IMR-90 (cell line): ENCODE data around the gene KLF18. TPM values are rescaled to one million over a fixed set of nuclear protein-coding genes. Genes with fewer than 3 reads are reported as not detected.

ENCODE experiments used
- ATAC-seq: fragments of 200-7000 bp; cut with Tn5 transposase; 2 replicates; pipeline ENCODE4 v1.9.1; 2020; ENCODE audit warnings: low read depth, mild to moderate bottlenecking, moderate library complexity
- BruUV-seq: library from RNA; stranded (reverse); fragments of 400-500 nt; replicated peaks from 2 replicates; lab custom pipeline; 2021; lab: Mats Ljungman, UMichigan
- CTCF ChIA-PET: fragments of 300-600 bp; formaldehyde crosslinking; extraction: SDS; loops from one replicate; lab custom pipeline; 2021; ENCODE audit warnings: antibody characterized with exemption; lab: Yijun Ruan, JAX
- POLR2A ChIA-PET: fragments of 300-600 bp; sonication (Branson Sonifier 250); formaldehyde crosslinking; loops from one replicate; lab custom pipeline; 2022; ENCODE audit warnings: antibody characterized with exemption; ENCODE audit not compliant: unreplicated experiment; lab: Charles Lee
- DNase-seq: peaks from one replicate; pipeline ENCODE4 v3.0.0; 2013
- H2AFZ ChIP-seq: replicated peaks from 2 replicates; pipeline ENCODE3; 2013; ENCODE audit warnings: low read length, mild to moderate bottlenecking; ENCODE audit not compliant: poor library complexity
- H2AK5ac ChIP-seq: 2 replicates; pipeline ENCODE4 v1.6.1; 2013; ENCODE audit warnings: low read depth, low read length, inconsistent platforms
- H2AK9ac ChIP-seq: replicated peaks from 2 replicates; pipeline ENCODE3; 2013; ENCODE audit warnings: mild to moderate bottlenecking, low read depth, low read length, moderate library complexity; ENCODE audit not compliant: poor library complexity
- H2BK120ac ChIP-seq: 2 replicates; pipeline ENCODE4 v1.6.1; 2013; ENCODE audit warnings: low read depth, low read length, inconsistent platforms
- H2BK15ac ChIP-seq: 3 replicates; pipeline ENCODE4 v1.6.1; 2013; ENCODE audit warnings: low read depth, low read length, inconsistent platforms
- H2BK20ac ChIP-seq: 2 replicates; pipeline ENCODE4 v1.6.1; 2013; ENCODE audit warnings: low read depth, mild to moderate bottlenecking, inconsistent platforms, low read length, moderate library complexity
- H2BK5ac ChIP-seq: 2 replicates; pipeline ENCODE4 v1.6.1; 2013; ENCODE audit warnings: mild to moderate bottlenecking, low read depth, low read length, inconsistent platforms; ENCODE audit not compliant: poor library complexity, severe bottlenecking
- H3K14ac ChIP-seq: replicated peaks from 2 replicates; pipeline ENCODE4 v1.6.1; 2013; ENCODE audit warnings: low read depth, low read length, inconsistent platforms
- H3K18ac ChIP-seq: 2 replicates; pipeline ENCODE4 v1.6.1; 2013; ENCODE audit warnings: low read depth, low read length, control low read depth
- H3K23ac ChIP-seq: 2 replicates; pipeline ENCODE4 v1.6.1; 2013; ENCODE audit warnings: low read depth, low read length, inconsistent platforms
- H3K27ac ChIP-seq: 2 replicates; pipeline ENCODE4 v1.5.1; 2013; ENCODE audit warnings: mild to moderate bottlenecking, control low read depth, low read length; ENCODE audit not compliant: insufficient read depth
- H3K27me3 ChIP-seq: 2 replicates; pipeline ENCODE4 v1.6.1; 2013; ENCODE audit warnings: low read length; ENCODE audit not compliant: control insufficient read depth, insufficient read depth
- H3K36me3 ChIP-seq: 2 replicates; pipeline ENCODE4 v1.6.1; 2013; ENCODE audit warnings: low read length, mixed read lengths; ENCODE audit not compliant: control insufficient read depth, insufficient read depth
- H3K4ac ChIP-seq: 2 replicates; pipeline ENCODE4 v1.6.1; 2013; ENCODE audit warnings: low read depth, low read length, inconsistent platforms
- H3K4me1 ChIP-seq: 2 replicates; pipeline ENCODE4 v1.6.1; 2013; ENCODE audit warnings: low read length, mixed read lengths; ENCODE audit not compliant: control insufficient read depth, insufficient read depth
- H3K4me2 ChIP-seq: 2 replicates; pipeline ENCODE4 v1.6.1; 2013; ENCODE audit warnings: low read depth, mild to moderate bottlenecking, control low read depth, low read length, moderate library complexity
- H3K4me3 ChIP-seq: 2 replicates; pipeline ENCODE4 v1.5.1; 2013; ENCODE audit warnings: low read depth, mild to moderate bottlenecking, control low read depth, low read length, moderate library complexity; ENCODE audit not compliant: insufficient read depth
- H3K56ac ChIP-seq: 2 replicates; pipeline ENCODE4 v1.6.1; 2013; ENCODE audit warnings: low read length, inconsistent platforms; ENCODE audit not compliant: insufficient read depth; ENCODE audit errors: extremely low read depth
- H3K79me1 ChIP-seq, 2 experiments: 2 replicates each; pipeline ENCODE4 v1.6.1; 2013; ENCODE audit warnings: low read length in 2 of 2, inconsistent platforms in 1 of 2, low read depth in 1 of 2
- H3K9ac ChIP-seq: 2 replicates; pipeline ENCODE4 v1.6.1; 2013; ENCODE audit warnings: low read depth, low read length, control low read depth
- H3K9me1 ChIP-seq: 2 replicates; pipeline ENCODE4 v1.6.1; 2013; ENCODE audit warnings: low read length, inconsistent platforms; ENCODE audit not compliant: insufficient read depth
- H3K9me3 ChIP-seq: 2 replicates; pipeline ENCODE4 v1.6.1; 2013; ENCODE audit warnings: low read length; ENCODE audit not compliant: control insufficient read depth, insufficient read depth
- H4K20me1 ChIP-seq: 2 replicates; pipeline ENCODE4 v1.6.1; 2013; ENCODE audit warnings: low read length, inconsistent platforms; ENCODE audit not compliant: insufficient read depth
- H4K5ac ChIP-seq: 2 replicates; pipeline ENCODE4 v1.6.1; 2013; ENCODE audit warnings: mild to moderate bottlenecking, low read depth, low read length, control low read depth
- H4K8ac ChIP-seq, 2 experiments: 2 replicates each; pipeline ENCODE4 v1.6.1; 2013; ENCODE audit warnings: low read depth in 2 of 2, low read length in 2 of 2, control low read depth in 1 of 2, inconsistent platforms in 1 of 2
- H4K91ac ChIP-seq: 2 replicates; pipeline ENCODE4 v1.6.1; 2013; ENCODE audit warnings: low read depth, low read length, inconsistent platforms; ENCODE audit not compliant: insufficient read depth
- POLR2A ChIP-seq: IDR thresholded peaks from 2 replicates; pipeline ENCODE4 v1.6.1; 2012; ENCODE audit warnings: mild to moderate bottlenecking, low read depth, low read length
- RFX5 ChIP-seq: IDR thresholded peaks from 2 replicates; pipeline ENCODE4 v1.8.0; 2012; ENCODE audit warnings: low read depth, mild to moderate bottlenecking, low read length, moderate library complexity
- WGBS, 2 experiments: methylation state at CpG; one replicate each; pipeline versions ENCODE4 v1.1.5 to v1.1.7; 2013; ENCODE audit warnings: missing lambda C conversion rate in 2 of 2; ENCODE audit not compliant: insufficient read length in 1 of 2; ENCODE audit errors: extremely low coverage in 2 of 2; 5-methylcytosine and 5-hydroxymethylcytosine counted together
- dilution Hi-C: fragments of 300-500 bp; cut with HindIII; formaldehyde crosslinking; loops from one replicate; pipeline ENCODE4 v1.14.3; 2018; ENCODE audit warnings: low sequenced_read_pairs; ENCODE audit not compliant: unreplicated experiment
- in situ Hi-C: fragments of 300-500 bp; cut with MboI; formaldehyde crosslinking; loops from 3 replicates; pipeline ENCODE4 v1.14.3; 2019; ENCODE audit warnings: low sequenced_read_pairs, inconsistent platforms, mixed read lengths
- intact Hi-C: fragments of 100-400 bp; cut with micrococcal nuclease; formaldehyde crosslinking; loops from 2 replicates; pipeline ENCODE4 v1.10.0; 2022
- polyA plus RNA-seq, 3 experiments: library from polyadenylated mRNA; depleted of rRNA; stranded (reverse); fragments of >200 nt; gene quantifications; 2 replicates each; pipeline ENCODE4 v1.2.3, GENCODE V29; 2012; ENCODE audit warnings: low replicate concordance in 1 of 3
- total RNA-seq: library from RNA; depleted of rRNA; stranded (reverse); fragments of >200 nt; gene quantifications from 2 replicates; pipeline ENCODE4 v1.2.3, GENCODE V29; 2012
- TF ChIP-seq, protein P1 (sequence below): fragments of 150-350 bp; IDR thresholded peaks from 2 replicates; pipeline ENCODE4 v1.6.1; 2016; ENCODE audit warnings: low read depth, mild to moderate bottlenecking, low read length, moderate library complexity, borderline replicate concordance

The KLF18 gene
- total and polyA plus RNA-seq, 2 of the 4 experiments (the other 2 are of a cell fraction): not detected

- in situ Hi-C loops: no loop called here
- dilution Hi-C loops: no loop called here
Observed at GRCh38 chr1:44105810-44106209, 35.6 kb downstream of the KLF18 start.

More at GRCh38 chr1:44105810-44106209, 35.6 kb downstream of the KLF18 start:
- no TSS peak for BruUV-seq
- Histone ChIP-seq H3K23ac (no peak overlapping the region), H3K9me1 (no peaks in the 10 kb centered on the region), H4K20me1 (no peaks in the 10 kb centered on the region), H3K18ac (no peak overlapping the region), H3K4me3 (no peak overlapping the region), H2AK5ac (no peak overlapping the region), H3K79me1 (no peaks in the 10 kb centered on the region), H3K4me2 (no peak overlapping the region), H3K4me1 (no peaks in the 10 kb centered on the region), H3K27ac (no peak overlapping the region), H3K56ac (no peak overlapping the region), H2AFZ (no peak overlapping the region), H2BK15ac (no peak overlapping the region), H3K9me3 (no peaks in the 10 kb centered on the region), H3K9ac (no peak overlapping the region), H4K8ac (no peak overlapping the region), H3K27me3 (no peaks in the 10 kb centered on the region; the same call in 1 of the 2 replicates), H3K14ac (no peak overlapping the region), H3K36me3 (no peaks in the 10 kb centered on the region), H2BK20ac (no peak overlapping the region), H4K5ac (no peak overlapping the region), H4K91ac (no peak overlapping the region), H2BK5ac (no peak overlapping the region), H2BK120ac (no peak overlapping the region), H2AK9ac (no peak overlapping the region), H3K4ac (no peak overlapping the region)
- DNase-seq (no peak), ATAC-seq (no peak)
- ChIA-PET POLR2A (no interaction called here), CTCF (no interaction called here)
- WGBS, 2 experiments: 93% methylated on average over 3 of the region's 3 CpGs; no CpG with 5 or more reads in 1 of the 2 experiments
- TF ChIP-seq RFX5: no peak
- TF ChIP-seq POLR2A: no peak
- TF ChIP-seq, protein P1, sequence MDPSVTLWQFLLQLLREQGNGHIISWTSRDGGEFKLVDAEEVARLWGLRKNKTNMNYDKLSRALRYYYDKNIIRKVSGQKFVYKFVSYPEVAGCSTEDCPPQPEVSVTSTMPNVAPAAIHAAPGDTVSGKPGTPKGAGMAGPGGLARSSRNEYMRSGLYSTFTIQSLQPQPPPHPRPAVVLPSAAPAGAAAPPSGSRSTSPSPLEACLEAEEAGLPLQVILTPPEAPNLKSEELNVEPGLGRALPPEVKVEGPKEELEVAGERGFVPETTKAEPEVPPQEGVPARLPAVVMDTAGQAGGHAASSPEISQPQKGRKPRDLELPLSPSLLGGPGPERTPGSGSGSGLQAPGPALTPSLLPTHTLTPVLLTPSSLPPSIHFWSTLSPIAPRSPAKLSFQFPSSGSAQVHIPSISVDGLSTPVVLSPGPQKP: no peak
- intact Hi-C loops: loop anchor here (1.0 kb wide), 1 partner anchor 13 kb away; no protein-coding TSS in a partner anchor
